Femur (tissue), 1 donor: ENCODE measurements around the gene SLC39A1.
"Not testable (repeated sequence)": the region's sequence is repeated elsewhere in the genome, so short reads cannot be mapped to it uniquely, and the experiment has no call there.

Experiments used
- DNase-seq: peaks from one replicate; pipeline ENCODE4 v3.0.0-alpha.2; 2017

Gene SLC39A1

DNA sequence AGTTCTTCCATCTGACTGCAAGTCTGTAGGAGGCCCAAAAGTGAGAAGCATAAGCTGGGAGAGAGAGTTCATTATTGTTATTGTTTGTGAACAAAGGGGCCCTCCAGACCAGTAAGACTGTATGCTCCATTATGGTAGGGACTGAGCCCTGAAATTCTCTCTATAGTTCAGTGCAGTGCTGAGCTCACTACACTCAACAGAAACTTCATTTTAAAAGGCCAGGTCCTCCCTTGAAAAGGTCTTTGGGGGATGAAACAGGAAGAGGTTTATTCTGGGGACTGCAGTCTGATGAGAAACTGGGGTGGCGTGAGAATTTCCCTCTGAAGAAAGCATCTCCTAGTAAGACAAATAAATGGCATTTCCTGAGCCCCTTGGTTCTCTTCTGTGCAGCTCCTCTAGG, 35.1 kb downstream of the SLC39A1 start:
- no peak for DNase-seq

DNA sequence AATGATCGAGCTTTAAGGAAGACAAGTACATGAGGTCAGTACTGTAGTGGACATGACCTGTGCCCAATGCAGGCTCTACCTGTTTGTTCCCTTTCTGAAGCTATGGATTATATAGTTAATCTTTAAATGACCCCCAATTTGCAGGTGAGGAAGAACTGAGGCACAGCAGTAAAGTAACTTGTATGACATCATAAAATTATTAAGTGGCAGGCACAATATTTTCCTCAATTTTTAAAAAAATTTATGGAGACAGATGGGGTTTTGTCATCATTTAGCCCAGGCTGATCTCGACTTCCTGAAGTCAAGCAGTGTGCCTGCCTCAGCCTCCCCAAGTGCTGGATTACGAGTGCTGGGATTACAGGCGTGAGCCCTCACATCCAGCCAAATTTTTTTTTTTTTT, 36.9 kb downstream of the SLC39A1 start:
- no peak for DNase-seq

DNA sequence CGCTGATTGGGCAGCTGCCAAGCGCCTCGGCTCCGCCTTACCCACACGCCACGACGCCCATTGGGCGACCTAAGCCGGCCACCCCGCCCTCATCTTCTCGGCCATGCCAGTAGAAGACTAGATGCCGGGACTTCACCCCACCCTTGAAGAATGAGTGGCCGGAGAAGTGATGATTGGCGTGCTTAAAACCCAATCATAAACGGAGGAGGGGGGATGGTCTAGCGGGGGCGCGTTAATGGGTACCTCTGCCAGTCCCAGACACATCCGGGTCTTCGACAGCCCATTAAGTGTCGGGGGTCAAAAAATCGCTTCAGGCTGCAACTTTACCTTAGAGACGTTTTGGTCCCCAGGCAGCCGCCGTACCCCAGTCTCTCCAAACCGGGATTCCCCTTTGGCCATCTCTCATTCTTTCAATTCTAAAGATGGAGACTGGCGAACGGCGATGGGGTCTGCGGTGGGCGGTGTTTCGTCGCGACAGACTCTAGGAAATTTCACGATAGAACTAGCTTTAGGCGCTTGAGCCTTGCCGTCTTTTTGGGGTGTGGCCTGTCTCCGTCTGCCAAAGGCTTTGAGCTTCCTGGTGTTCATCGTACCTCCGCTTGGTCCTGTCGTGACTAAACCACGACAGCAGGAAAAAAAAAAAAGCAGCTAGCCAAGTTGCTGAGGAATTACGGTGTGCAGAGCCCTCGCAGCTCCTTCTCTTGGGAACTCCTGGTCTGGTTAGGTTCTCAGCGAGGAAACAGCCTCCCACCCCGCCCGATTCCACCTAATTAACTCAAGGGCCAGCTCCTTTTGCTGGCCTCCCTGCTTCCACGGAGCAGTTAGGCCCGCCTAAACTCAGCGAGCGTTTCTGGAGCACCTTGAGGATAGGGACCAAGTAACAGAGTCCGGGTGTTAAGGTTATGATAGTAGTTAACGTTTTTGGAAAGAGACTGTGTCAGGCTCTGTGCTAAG, 40.1 kb downstream of the SLC39A1 start, which contains the start of gene GATAD2B:
Gene GATAD2B, minus strand, starts transcription at position 1 of the 954 bp plus-strand sequence. CDS start 94,625 bp downstream, outside the sequence.
- peak; percentile 99 for DNase-seq

DNA sequence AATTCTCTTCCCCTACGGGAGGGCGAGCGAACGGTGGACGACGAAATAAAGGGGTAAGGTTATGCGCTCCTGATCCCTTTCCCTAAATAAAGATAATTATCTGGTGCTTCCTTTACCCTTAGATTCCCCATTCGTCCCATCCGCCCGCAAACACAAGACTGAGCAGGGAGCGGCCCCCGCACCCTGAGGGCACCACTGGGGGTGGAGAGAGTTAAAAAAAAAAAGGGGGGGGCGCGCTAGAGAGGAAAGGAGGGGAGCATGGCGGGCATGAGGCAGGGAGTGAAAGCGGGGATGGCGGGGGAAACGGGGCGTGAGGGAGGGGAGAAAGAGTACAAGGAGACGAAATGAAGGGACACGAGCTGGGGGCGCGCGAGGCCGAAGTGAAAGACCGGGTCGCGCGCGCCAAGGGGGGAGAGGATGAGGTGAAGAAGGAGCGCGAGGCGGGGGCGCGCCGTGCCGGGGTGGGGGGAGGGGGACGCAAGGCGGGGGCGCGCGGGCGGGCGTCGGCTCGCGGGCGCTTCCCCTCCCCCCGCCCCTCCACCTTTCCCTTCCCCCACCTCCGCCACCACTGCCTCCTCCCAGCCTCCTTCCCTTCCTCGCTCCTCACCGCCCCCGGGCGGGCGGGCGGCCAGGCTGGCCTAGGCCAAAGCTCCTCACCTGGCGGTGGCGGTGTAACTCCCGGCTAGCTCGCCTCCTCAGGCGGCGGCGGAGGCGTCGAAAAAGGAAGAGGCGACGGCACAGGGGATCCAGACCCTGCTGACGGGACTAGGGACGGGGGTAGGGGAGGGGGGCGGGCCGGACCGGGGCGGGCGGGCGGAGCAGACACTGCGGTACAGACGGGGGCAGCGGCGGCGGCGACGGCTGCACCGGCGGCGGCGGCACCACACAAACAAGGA, 41.0 kb downstream of the SLC39A1 start:
- no peak for DNase-seq

DNA sequence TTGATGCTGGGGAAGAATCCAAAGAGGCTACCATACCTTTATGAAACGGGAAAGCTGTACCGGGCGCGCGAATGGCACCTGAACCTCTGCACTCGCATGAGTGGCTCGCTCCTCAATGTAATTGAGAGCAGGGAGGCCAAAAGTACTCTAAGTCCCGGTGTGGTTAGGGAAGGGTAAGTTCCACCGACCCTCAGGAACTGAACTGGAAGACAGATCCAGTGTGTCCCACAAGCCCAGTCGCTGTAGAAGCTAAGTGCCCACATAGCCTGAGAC, 41.6 kb downstream of the SLC39A1 start:
- DNase-seq = no peak

DNA sequence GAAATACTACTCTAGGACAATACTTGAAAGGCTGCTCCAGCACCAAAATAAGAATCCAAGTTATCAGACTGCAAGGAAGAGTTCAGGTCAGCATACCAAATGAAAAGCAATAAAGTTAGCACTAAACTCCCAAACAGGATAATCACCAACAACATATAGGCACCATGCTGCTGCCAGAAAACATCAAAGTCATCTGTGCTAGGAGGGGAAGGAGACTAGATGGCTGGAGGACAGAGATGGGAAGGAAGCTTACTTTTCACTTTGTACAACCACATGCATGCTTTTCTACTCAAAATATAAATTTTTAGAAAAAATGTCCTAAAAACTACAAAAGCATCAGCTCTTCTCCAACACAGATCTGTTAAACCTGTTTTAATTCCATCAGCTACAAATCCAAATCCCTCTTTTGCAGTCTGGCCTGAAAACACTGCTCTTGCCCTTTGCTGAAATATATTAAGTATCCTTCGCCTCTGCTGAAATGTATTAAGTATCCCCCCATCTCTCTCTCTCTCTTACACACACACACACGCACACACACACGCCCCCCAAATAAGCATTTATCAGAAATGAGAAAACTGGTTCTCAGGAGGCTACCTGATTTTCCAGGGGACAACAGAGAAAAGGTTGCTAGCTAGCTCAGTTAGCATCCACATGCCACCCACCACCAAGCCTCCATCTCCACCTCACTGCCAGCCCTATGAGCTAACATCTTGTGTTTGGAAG, 42.1 kb downstream of the SLC39A1 start:
- DNase-seq = no peak

DNA sequence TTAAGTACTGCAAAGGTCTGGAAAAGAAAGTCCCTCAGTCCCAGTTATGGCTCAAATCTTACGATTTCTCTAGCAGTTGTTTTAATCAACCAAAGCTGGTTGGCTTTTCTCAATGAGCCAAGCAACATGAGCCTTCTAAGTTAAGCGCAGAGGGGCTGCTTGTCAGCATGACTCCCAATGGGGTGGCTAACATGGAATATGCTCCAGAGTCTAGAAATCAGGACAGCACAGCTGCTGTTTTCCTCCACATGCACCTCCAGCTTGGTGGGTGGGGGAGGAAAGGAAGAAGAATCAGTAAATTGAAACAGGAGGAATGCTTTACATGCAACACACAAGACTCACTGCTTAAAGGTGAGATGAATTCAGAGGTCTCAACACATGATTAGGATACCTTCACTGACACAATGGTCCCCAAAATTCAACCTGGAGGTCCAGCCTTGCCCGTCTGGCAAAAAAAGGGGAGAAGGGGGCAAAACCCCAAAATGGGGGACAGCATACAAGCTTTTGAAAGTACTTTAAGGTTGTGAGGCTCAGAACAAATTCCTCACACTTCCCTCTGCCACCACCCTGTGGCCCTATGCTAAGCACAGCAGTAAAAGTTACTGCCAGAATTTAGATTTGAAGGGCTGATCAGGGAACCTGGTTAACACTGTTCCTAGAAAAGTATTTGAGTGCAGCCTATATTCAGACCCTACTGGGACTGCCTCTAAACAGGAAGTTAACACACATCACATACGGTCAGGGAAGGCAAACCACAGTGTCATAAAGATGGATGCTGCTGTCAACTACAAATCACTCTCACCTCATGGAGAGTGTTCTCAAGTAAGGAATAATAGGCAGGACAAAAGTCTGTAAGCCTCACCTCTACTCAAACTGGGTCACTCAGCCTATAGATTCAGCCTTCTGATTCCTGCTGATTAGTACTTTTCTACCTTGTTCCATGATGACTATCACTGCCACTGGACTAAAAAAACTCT, 43.2 kb downstream of the SLC39A1 start:
- DNase-seq = no peak

DNA sequence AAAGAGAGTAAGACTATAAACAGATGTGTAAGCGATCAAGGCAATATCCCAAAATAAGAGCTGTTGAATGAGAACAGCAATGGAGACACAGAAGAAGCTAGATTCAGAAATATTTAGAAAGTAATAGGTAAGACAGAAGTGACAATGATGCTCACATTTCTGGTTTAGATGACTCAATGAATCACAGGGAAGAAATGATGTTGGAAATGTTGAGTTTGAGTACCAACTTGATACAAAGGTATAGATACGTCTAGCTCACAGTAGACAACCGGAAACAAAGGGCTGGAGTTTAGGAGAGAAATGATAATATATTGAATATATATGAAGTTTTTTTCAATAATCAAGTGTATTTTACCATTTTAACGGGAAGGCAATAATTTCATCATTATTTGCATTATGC, 47.0 kb downstream of the SLC39A1 start:
- DNase-seq = no peak

DNA sequence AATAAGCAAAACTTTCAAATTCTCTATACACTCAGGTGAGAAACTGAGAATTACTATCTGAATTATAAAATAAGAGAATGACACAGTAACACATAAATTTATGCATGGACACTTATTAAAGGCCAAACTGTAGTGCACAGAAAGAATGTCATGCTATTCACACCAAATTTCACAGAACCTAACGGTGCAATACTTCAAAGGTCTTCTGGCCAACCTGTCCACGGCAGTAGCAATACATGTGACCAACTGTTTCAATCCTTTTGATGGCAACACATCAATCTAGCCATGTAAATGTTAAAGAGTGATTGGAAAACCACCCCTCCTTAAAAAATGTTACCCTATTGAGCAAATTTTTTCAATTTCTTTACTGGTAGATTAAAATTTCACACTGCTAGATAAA, 51.0 kb downstream of the SLC39A1 start:
- no peak for DNase-seq

DNA sequence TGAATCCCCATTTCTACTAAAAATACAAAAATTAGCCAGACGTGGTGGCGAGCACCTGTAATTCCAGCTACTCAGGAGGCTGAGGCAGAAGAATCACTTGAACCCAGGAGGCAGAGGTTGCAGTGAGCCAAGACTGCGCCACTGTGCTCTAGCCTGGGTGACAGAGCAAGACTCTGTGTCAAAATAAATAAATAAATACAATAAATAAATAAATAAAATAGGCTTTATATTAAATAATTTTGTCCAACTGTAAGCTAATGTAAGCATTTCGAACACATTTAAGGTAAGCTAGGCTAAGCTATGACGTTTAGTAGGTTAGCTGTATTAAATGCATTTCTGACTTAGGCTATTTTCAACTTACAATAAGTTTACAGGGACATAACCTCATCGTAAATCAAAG, 52.8 kb downstream of the SLC39A1 start:
- DNase-seq = not testable (repeated sequence)
